B cell (primary cell): ENCODE data around the gene PRPF39. TPM values are rescaled to one million over a fixed set of nuclear protein-coding genes. Genes with fewer than 3 reads are reported as not detected.

ENCODE experiments used
- ATAC-seq: fragments of 200-7000 bp; cut with Tn5 transposase; one replicate; pipeline ENCODE4 v1.10.0; 2021; ENCODE audit warnings: low read depth, mild to moderate bottlenecking, moderate number of reproducible peaks, moderate library complexity
- CTCF ChIA-PET: fragments of 350-600 bp; sonication (Branson Sonifier 250); formaldehyde crosslinking; loops from one replicate; lab custom pipeline; 2021; ENCODE audit warnings: antibody characterized with exemption, inconsistent platforms; lab: Charles Lee
- POLR2A ChIA-PET: fragments of 350-600 bp; sonication (Branson Sonifier 250); formaldehyde crosslinking; loops from one replicate; lab custom pipeline; 2021; ENCODE audit warnings: antibody characterized with exemption; lab: Charles Lee
- DNase-seq: peaks from one replicate; pipeline ENCODE4 v3.0.0; 2013
- H2AFZ ChIP-seq: 2 replicates; pipeline ENCODE4 v1.6.1; 2012; ENCODE audit warnings: mild to moderate bottlenecking, low read depth, low read length; ENCODE audit not compliant: insufficient read depth, poor library complexity, severe bottlenecking
- H3K27ac ChIP-seq, 2 donors: 1 replicate in 1 of 2; 2 replicates in 1 of 2; pipeline ENCODE4 v1.5.1; 2012 to 2013; ENCODE audit warnings: low read length in 2 of 2, mild to moderate bottlenecking in 2 of 2, moderate library complexity in 1 of 2
- H3K27me3 ChIP-seq, 4 experiments: fragments of 200-600 bp in 1 of 4; sonication (generic) in 1 of 4; replicated peaks in 1 of 4; 1 replicate in 2 of 4; 2 replicates in 2 of 4; pipeline versions ENCODE4 v1.6.1 to v1.7.0; 2013 to 2016; ENCODE audit warnings: low read length in 3 of 4, mild to moderate bottlenecking in 2 of 4, mixed read lengths in 1 of 4, moderate library complexity in 1 of 4; ENCODE audit not compliant: insufficient read depth in 4 of 4, control insufficient read depth in 3 of 4; ENCODE audit errors: control extremely low read depth in 1 of 4
- H3K36me3 ChIP-seq, 2 experiments: replicated peaks in 1 of 2; 1 replicate in 1 of 2; 2 replicates in 1 of 2; pipeline versions ENCODE4 v1.6.1 to v1.7.1; 2013; ENCODE audit warnings: low read length in 1 of 2; ENCODE audit not compliant: insufficient read depth in 2 of 2, control insufficient read depth in 1 of 2; ENCODE audit errors: control extremely low read depth in 1 of 2, extremely low read depth in 1 of 2
- H3K4me1 ChIP-seq, 2 donors: fragments of 200-600 bp in 1 of 2; sonication (generic) in 1 of 2; 1 replicate in 1 of 2; 2 replicates in 1 of 2; pipeline versions ENCODE4 v1.5.1 to v1.6.1; 2013 to 2017; ENCODE audit warnings: low read length in 2 of 2; ENCODE audit not compliant: control insufficient read depth in 2 of 2, insufficient read depth in 2 of 2
- H3K4me2 ChIP-seq: replicated peaks from 2 replicates; pipeline ENCODE3; 2012; ENCODE audit warnings: mild to moderate bottlenecking, low read depth, low read length; ENCODE audit not compliant: poor library complexity, severe bottlenecking
- H3K4me3 ChIP-seq, 5 experiments: fragments of 200-600 bp in 1 of 5; sonication (generic) in 1 of 5; 1 replicate in 3 of 5; 2 replicates in 2 of 5; pipeline versions ENCODE4 v1.5.1 to v1.7.0; 2011 to 2016; ENCODE audit warnings: low read length in 4 of 5, mild to moderate bottlenecking in 4 of 5, low read depth in 2 of 5, control low read depth in 1 of 5, moderate library complexity in 1 of 5; ENCODE audit not compliant: insufficient read depth in 1 of 5; ENCODE audit errors: control extremely low read depth in 1 of 5, extremely low read depth in 1 of 5
- H3K79me2 ChIP-seq: fragments of 200-600 bp; sonication (generic); one replicate; pipeline ENCODE4 v1.6.0; 2016; ENCODE audit warnings: low read length; ENCODE audit not compliant: control insufficient read depth, insufficient read depth
- H3K9ac ChIP-seq: fragments of 200-600 bp; sonication (generic); 2 replicates; pipeline ENCODE4 v1.6.1; 2017; ENCODE audit warnings: mild to moderate bottlenecking, low read length, moderate library complexity
- H3K9me3 ChIP-seq, 3 donors: one replicate each; pipeline versions ENCODE4 v1.6.1 to v1.7.1; 2013; ENCODE audit warnings: low read length in 2 of 3; ENCODE audit not compliant: control insufficient read depth in 2 of 3, insufficient read depth in 1 of 3; ENCODE audit errors: control extremely low read depth in 1 of 3
- H4K20me1 ChIP-seq: 2 replicates; pipeline ENCODE4 v1.6.0; 2012; ENCODE audit warnings: mild to moderate bottlenecking, low read length; ENCODE audit not compliant: insufficient read depth, control insufficient read depth, poor library complexity, severe bottlenecking
- H3K27ac Mint-ChIP-seq: one replicate; pipeline ENCODE4 v1.8.0; 2021; ENCODE audit warnings: mixed read lengths
- H3K27me3 Mint-ChIP-seq: one replicate; pipeline ENCODE4 v1.8.0; 2021; ENCODE audit warnings: mixed read lengths
- H3K4me1 Mint-ChIP-seq: one replicate; pipeline ENCODE4 v1.8.0; 2021; ENCODE audit warnings: mixed read lengths
- H3K4me3 Mint-ChIP-seq: one replicate; pipeline ENCODE4 v1.8.0; 2021; ENCODE audit warnings: mixed read lengths
- H3K9me3 Mint-ChIP-seq: one replicate; pipeline ENCODE4 v1.8.0; 2022; ENCODE audit warnings: mixed read lengths; ENCODE audit not compliant: insufficient read depth
- CTCF ChIP-seq: fragments of 200-600 bp; IDR thresholded peaks from one replicate; pipeline ENCODE4 v1.8.0; 2022; ENCODE audit warnings: antibody characterized with exemption, mild to moderate bottlenecking
- EZH2 ChIP-seq: IDR thresholded peaks from 2 replicates; pipeline ENCODE4 v1.6.1; 2012; ENCODE audit warnings: borderline replicate concordance, low read depth, mild to moderate bottlenecking, moderate library complexity, low read length; ENCODE audit not compliant: insufficient read depth, poor library complexity, severe bottlenecking
- WGBS: methylation state at CpG from one replicate; pipeline ENCODE4 v1.1.5; 2013; ENCODE audit warnings: missing lambda C conversion rate; ENCODE audit not compliant: insufficient coverage; 5-methylcytosine and 5-hydroxymethylcytosine counted together
- intact Hi-C: fragments of 100-400 bp; cut with micrococcal nuclease; formaldehyde crosslinking; loops from one replicate; pipeline ENCODE4 v1.10.0; 2022
- polyA plus RNA-seq: library from polyadenylated mRNA; depleted of rRNA; stranded (reverse); fragments of >200 nt; gene quantifications from 2 replicates; pipeline ENCODE4 v1.2.3, GENCODE V29; 2012
- total RNA-seq, 2 donors: library from RNA; stranded (reverse); fragments of 120-200 nt in 1 of 2; gene quantifications; 1 replicate in 1 of 2; 2 replicates in 1 of 2; pipeline versions ENCODE4 v1.2.3 to v1.2.4, GENCODE V29; 2013 to 2022

Gene PRPF39
- total and polyA plus RNA-seq, 2 donors (not counting 1 experiment from before 2014, with no cell fraction given): 64.8 to 72.7 TPM

- no peak overlapping the region for H3K9ac ChIP-seq
- H3K4me1 Mint-ChIP-seq: no peaks in the 10 kb centered on the region
- TF ChIP-seq EZH2 (no peak), CTCF (no peak)
- peaks cover 0 to 27% of the 10 kb centered on the region in 2 experiments for H3K36me3 ChIP-seq
- H3K27ac ChIP-seq: no peak overlapping the region
- CTCF ChIA-PET: no interaction called here
- H3K27me3 Mint-ChIP-seq: no peaks in the 10 kb centered on the region
- no peaks in the 10 kb centered on the region for H3K27me3 ChIP-seq
- WGBS: 93% methylated on average over 4 of the region's 5 CpGs
- H4K20me1 ChIP-seq: no peaks in the 10 kb centered on the region
- no peak overlapping the region for H3K4me2 ChIP-seq
- no peaks in the 10 kb centered on the region for H3K79me2 ChIP-seq
- H2AFZ ChIP-seq: no peak overlapping the region
- POLR2A ChIA-PET: no interaction called here
- peaks cover 0 to 9% (median 0%) of the 10 kb centered on the region in 3 donors for H3K9me3 ChIP-seq
- H3K4me3 Mint-ChIP-seq: no peak overlapping the region
- intact Hi-C loops: no loop called here
- no peaks in the 10 kb centered on the region for H3K9me3 Mint-ChIP-seq
- ATAC-seq (no peak), DNase-seq (no peak)
- H3K4me1 ChIP-seq: no peaks in the 10 kb centered on the region
- no peak overlapping the region for H3K27ac Mint-ChIP-seq
- no peak overlapping the region for H3K4me3 ChIP-seq
Measured at GRCh38 chr14:45041641-45042040, 42.3 kb upstream of the PRPF39 start.

GRCh38 chr14:45044638-45045037 lies 39.3 kb upstream of the PRPF39 start:
- CTCF ChIA-PET: no interaction called here
- intact Hi-C loops: no loop called here

More at GRCh38 chr14:45044638-45045037, 39.3 kb upstream of the PRPF39 start:
- H3K9me3 ChIP-seq: no peaks in the 10 kb centered on the region
- ATAC-seq: no peak
- H3K4me1 ChIP-seq: peaks cover 0 to 6% of the 10 kb centered on the region in 2 donors
- no peak overlapping the region for H3K27ac ChIP-seq
- no peaks in the 10 kb centered on the region for H3K27me3 ChIP-seq
- TF ChIP-seq EZH2 (no peak), CTCF (no peak)
- WGBS: 94% methylated on average over 2 of the region's 5 CpGs
- no peak overlapping the region for H3K4me2 ChIP-seq
- H3K4me3 ChIP-seq: no peak overlapping the region
- H3K79me2 ChIP-seq: no peaks in the 10 kb centered on the region
- H3K36me3 ChIP-seq: peaks cover 0 to 18% of the 10 kb centered on the region in 2 experiments
- DNase-seq: no peak
- H2AFZ ChIP-seq: no peak overlapping the region
- Mint-ChIP-seq H3K27me3 (no peaks in the 10 kb centered on the region), H3K4me1 (peaks cover 2% of the 10 kb centered on the region), H3K9me3 (no peaks in the 10 kb centered on the region), H3K4me3 (no peak overlapping the region), H3K27ac (no peak overlapping the region)
- POLR2A ChIA-PET: no interaction called here
- no peak overlapping the region for H3K9ac ChIP-seq
- no peaks in the 10 kb centered on the region for H4K20me1 ChIP-seq
